ENCODE results near the gene HP1BP3.
"Not testable (repeated sequence)": the region's sequence is repeated elsewhere in the genome, so short reads cannot be mapped to it uniquely, and the experiment has no call there.

The HP1BP3 gene
- total RNA-seq, result 189 to 461 (median 274) reads per million in 3 experiments

DNA sequence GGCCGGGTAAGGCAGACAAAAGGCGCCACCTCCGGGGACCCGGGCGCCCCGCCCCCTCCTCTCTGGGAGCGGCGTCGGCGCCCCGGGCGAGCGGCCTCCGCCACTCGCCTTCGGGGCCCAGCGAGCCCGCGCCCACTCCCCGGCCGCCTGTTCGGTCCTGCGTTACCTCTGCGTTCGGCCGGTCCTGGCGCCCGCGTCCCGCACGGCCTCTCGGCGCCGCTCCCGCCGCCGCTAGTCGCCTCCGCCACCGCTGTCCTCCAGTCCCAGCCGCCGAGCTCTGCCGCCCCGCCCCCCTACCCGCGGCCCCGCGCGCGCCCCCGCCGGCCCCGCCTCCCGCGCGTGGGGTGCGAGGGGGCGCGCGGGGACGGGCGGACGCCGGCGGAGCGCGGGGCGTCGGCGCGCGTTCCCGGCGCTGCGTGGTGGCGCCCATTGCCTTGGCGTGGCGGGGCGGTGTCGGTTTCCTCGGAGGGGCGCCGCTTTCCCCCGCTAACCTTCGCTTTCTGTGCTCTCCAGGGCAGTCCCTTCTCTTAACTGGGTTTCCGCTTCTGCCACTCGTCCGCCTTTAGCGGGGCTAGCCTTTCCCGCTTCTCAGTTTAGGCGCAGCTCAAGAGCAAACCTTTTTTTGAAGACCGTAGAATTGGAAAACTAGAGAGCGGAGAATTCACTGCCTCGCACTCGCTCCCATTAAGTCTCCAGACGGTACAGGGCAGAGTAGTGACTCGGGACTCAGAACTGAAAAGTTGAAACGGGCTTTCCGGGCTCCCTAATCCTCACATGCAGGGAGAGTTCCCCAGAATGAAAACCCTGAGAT lies at the start of gene HP1BP3:
Gene HP1BP3 (minus strand): TSS at position 279 of the 811 bp plus-strand sequence. CDS start 6,867 bp downstream, outside the sequence.
- peak; percentile 89 for DNase-seq

- DNase-seq, result no peak
These were observed 49.1 kb upstream of the HP1BP3 start for GRCh38 chr1:20836230-20836629.

GRCh38 chr1:20834780-20835179 lies 47.7 kb upstream of the HP1BP3 start:
- no peak for DNase-seq

DNA sequence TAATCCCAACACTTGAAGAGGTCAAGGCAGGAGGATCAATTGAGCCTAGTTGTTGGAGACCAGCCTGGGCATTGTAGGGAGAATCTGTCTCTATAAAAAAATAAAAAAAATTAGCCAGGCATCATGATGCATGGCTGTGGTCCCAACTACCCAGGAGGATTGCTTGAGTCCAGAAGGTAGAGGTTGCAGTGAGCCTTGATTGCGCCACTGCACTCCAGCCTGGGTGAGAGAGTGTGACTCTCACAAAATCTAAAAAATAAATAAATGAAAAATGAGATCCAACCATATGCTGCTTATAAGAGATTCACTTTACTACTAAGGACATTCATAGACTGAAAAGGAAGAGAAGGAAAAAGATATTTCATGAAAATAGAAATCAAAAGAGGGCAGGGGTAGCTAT lies 47.1 kb upstream of the HP1BP3 start:
- DNase-seq, result no peak

- no peak for DNase-seq
These were observed 43.3 kb upstream of the HP1BP3 start for GRCh38 chr1:20830378-20830777.

- no peak for DNase-seq
These were observed 42.8 kb upstream of the HP1BP3 start for GRCh38 chr1:20829946-20830345.

DNA sequence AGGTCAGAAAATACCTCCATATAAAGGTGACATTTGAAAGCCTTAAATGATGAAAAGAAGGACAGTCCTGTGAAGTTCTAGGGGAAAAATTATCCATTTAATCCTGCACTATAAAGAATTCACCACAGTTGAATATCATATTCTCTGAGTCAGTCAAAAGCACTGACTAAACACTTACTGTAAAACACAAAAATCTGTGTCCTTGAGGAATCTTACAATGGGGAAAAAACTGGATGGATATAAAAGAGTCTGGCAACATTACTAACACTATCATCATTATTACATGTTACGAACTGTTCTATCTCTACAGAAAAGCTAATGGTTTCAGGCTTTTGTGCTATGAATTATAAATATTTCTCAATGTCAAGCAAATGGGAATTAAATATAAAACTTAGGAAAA lies 42.4 kb upstream of the HP1BP3 start:
- DNase-seq, result no peak

DNA sequence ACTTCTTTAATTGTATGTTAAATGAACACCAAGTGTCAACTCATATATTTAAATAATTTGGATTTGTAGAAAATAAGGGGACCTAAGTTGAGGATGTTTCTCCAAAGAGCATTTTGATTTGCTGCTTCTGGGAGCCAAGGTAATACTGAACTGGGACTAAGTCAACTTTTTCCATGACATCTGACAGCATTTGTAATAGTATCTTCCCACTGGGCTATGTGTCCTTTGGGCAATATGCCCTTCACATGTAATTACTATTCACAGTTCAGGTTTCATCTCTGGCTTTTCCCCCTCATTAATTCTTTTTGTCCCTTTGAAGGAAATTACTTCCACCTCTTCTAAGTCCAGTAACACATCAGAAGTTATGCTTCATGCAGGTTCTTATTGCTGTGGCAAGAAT lies 36.7 kb upstream of the HP1BP3 start:
- DNase-seq, result no peak

DNA sequence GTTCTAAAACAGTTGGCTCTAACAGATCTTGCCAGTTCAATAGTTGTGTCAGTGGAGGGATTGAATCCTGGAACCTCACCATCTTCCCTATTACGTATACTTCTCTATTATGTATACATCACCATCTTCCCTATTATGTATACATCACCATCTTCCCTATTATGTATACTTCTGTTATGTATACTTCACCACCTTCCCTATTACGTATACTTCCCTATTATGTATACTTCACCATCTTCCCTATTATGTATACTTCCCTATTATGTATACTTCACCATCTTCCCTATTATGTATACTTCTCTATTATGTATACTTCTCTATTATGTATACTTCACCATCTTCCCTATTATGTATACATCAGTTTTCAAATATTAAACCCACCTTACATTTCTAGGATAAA lies 34.4 kb upstream of the HP1BP3 start:
- no peak for DNase-seq

- DNase-seq, result no peak
These were observed 32.7 kb upstream of the HP1BP3 start for GRCh38 chr1:20819818-20820217.

DNA sequence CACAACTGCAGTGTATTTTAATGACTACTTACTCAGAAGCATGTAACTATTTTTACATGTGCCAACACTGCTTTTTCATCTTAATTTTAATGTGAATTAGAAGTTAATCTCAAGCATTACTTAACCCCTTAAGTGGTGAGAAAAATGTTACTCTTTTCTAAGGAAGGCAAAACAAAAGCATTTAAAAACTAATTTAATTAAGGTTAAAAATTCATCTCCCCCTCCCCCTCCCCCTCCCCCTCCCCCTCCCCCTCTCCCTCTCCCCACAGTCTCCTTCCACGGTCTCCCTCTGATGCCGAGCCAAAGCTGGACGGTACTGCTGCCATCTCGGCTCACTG lies 27.4 kb upstream of the HP1BP3 start:
- no peak for DNase-seq

- no peak for DNase-seq
These were observed 24.8 kb upstream of the HP1BP3 start for GRCh38 chr1:20811916-20812315.

DNA sequence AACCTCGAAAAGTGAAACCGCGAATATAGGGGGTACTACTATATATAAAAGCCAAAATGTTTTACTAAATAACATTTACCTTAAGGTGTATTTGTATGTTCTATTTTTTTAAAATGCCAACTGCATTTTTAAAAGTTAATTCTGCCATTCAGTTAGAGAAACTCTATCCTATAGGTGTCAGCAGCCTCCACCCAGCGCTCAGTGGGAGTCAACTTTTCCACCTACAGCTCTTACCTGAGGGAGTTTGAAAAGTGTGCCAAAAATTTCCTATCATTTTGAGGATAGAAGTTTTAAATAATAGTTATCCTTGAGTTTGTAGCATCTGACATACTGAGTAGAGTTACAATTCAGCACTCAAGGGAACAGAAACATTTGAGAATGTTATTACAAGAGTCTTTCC lies 6.1 kb upstream of the HP1BP3 start:
- no peak for DNase-seq

GRCh38 chr1:20792196-20792595 lies 5.1 kb upstream of the HP1BP3 start:
- no peak for DNase-seq

- no peak for DNase-seq
These were observed 3.7 kb upstream of the HP1BP3 start for GRCh38 chr1:20790785-20791184.

DNA sequence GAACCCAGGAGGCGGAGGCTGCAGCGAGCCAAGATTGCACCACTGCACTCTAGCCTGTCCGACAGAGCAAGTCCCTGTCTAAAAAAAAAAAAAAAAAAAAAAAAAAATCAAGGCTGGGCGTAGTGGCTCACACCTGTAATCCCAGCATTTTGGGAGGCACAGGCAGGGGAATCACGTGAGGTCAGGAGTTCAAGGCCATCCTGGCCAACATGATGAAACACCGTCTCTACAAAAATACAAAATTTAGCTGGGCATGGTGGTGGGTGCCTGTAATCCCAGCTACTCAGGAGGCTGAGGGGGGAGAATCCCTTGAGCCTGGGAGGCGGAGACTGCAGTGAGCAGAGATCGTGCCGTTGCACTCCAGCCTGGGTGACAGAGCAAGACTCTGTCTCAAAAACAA lies 2.5 kb upstream of the HP1BP3 start:
- DNase-seq, result not testable (repeated sequence)

DNA sequence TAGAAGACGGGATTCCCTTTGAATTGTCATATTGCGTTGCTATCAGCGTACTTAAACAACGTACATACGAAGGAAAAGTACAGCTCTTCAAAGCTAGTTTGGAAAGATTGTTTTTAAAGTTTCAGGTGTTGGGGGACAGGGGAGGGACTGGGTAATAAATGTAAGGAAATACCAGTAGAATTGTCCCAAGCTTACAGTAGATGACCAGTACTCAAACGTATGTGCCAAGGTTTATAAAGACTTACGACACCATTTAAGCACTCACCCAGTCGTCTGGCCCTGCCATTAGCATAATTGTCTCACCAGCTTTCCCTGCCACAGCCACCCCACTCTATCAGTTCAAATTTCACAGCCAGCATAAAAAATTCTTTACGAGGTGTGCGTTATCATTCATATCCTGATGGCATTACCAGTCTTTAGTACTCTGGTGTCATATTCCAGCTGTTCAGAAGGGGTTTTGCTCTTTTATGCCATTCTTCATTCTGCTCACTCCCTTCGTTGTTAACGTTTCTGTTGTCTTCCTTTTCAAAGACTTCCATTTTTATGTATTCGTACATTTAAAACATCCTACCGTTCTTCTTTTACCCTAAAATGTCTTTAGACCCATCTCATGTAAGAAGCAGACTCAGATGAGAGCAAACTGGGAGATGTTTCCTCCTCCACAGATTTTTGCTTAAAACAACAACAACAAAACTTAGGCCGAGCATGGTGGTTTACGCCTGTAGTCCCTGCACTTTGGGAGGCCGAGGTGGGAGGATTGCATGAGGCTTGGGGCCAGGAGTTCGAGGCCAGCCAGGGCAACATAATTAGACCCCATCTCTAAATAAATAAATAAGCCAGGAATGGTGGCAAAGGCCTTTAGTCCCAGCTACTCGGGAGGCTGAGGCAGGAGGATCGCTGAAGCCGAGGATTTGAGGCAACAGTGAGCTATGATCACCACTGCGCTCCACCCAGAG lies 1.0 kb upstream of the HP1BP3 start:
- DNase-seq, result no peak

- peak; percentile 96 for DNase-seq
These were observed 666 bp downstream of the HP1BP3 start for GRCh38 chr1:20786253-20787028.

GRCh38 chr1:20785907-20786252 lies 1.2 kb downstream of the HP1BP3 start:
- no peak for DNase-seq

DNA sequence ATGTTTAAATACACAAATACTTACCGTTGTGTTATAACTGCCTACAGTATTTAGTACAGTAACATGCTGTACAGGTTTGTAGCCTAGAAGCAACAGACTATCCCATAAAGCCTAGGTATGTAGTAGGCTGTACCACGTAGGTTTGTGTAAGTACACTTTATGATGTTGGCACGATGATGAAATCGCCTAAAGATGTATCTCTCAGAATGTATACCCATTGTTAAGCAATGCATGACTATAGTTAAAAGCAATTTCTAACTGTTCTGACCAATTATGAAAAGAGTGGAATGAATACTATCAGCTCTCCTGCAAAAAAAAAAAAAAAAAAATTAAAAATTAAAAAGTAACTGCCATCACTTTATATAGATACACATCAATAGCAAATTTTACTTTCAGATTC lies 11.4 kb downstream of the HP1BP3 start:
- no peak for DNase-seq

DNA sequence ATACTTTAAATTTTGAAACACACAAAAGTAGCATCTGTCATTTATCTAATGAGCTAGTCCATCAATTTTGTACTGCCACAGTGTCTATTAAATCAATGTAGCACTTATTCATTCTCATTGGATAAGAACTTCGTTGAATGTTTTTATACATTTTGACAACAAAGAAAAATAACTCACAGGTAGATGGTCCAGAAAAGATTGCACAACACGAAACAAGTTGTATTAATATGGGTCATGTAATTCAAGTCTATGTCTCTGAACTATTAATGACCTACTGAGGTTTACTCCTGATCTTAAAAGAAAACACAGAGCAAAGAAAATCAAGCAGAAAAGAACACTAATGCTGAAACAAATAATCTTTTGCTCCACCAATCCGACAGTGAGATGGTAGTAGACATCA lies 15.3 kb downstream of the HP1BP3 start:
- no peak for DNase-seq

DNA sequence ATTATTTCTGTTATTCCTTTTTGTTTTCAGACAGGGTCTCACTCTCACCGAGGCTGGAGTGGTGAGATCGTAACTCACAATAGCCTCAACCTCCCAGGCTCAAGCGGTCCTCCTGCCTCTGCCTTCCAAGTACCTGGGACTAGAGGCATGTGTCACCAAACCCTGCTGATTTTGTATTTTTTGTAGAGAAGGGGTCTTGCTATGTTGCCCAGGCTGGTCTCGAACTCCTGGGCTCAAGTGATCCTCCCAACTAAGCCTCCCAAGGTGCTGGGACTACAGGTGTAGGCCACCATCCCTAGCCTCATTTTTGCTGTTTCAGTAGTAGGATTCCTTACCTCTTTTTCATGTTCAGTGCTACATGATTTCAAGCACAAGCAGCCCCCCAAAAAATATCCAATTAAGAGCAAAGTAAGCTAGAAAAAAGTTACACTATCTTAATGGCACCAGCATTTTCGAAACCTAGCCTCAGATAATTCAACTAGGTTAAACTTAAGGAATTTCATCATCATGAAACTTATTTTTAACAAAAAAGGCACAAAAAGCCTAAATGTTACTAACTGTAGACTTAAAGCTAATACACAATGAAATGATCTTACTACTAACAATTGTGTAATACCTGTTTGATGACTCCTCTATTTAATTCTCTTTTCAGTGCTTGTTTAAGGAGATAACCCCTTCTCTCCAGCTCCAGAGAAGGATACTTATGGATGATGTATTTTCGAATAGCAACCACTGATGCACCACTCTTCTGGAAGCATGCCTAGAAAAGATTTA lies 16.6 kb downstream of the HP1BP3 start:
- DNase-seq, result no peak
